GM21447 (cell line): Measurements from ENCODE around the gene STK16.

Source experiments
- ATAC-seq: cut with Tn5 transposase; IDR thresholded peaks from one replicate; pipeline ENCODE4 v1.9.1; 2021; ENCODE audit not compliant: unreplicated experiment

STK16 gene

GRCh38 chr2:219268294-219268693 lies 23.0 kb downstream of the STK16 start:
- no peak for ATAC-seq

DNA sequence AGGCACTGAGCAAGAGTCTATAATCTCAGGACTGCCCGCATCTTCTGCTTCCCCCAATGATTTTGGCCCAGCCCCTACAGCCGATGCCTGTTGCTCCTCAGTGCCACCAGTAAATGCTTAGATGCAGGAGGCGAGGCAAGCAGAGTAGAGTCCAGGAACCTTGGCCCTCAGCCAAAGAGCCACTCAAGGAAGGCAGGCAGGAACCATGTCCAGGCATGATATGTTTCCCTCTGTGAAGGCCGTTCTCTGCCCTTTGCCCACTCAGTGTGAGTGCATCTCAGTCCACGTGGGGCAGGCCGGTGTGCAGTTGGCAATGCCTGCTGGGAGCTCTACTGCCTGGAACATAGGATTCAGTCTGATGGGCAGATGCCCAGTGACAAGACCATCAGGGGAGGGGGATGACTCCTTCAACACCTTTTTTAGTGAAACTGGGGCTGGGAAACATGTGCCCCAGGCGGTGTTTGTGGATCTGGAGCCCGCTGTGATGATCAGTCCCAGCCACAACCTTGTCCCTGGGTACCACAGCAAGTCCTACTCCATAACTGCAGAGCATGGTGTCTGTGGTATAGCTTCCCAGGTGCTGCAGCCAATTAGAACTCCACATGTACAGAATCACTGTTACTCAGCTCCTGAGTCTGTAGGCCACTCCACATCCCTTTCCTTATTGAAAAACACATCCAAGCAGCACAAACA lies 24.2 kb downstream of the STK16 start:
- ATAC-seq: no peak

GRCh38 chr2:219270055-219270372 lies 24.7 kb downstream of the STK16 start:
- ATAC-seq: no peak

DNA sequence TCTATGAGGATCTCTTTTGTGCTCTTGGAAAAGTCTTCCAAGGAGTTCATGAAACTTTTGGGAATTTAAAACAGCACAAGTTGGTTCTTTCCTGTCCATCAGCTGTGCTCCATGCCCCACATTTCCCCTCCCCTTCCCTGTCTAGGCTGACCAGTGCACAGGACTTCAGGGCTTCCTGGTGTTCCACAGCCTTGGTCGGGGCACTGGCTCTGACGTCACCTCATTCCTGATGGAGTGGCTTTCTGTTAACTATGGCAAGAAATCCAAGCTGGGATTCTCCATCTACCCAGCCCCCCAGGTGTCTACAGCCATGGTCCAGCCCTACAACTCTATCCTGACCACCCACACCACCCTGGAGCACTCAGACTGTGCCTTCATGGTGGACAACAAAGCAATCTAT lies 25.7 kb downstream of the STK16 start:
- no peak for ATAC-seq

- ATAC-seq: no peak
Measured at GRCh38 chr2:219272356-219272755, 27.1 kb downstream of the STK16 start.

- ATAC-seq: no peak
Measured at GRCh38 chr2:219272995-219273394, 27.7 kb downstream of the STK16 start.

GRCh38 chr2:219273937-219274336 lies 28.7 kb downstream of the STK16 start:
- no peak for ATAC-seq

- no peak for ATAC-seq
Measured at GRCh38 chr2:219274361-219274921, 29.2 kb downstream of the STK16 start.

- no peak for ATAC-seq
Measured at GRCh38 chr2:219277703-219278654, 32.7 kb downstream of the STK16 start.

GRCh38 chr2:219278655-219279150 lies 33.4 kb downstream of the STK16 start:
- peak; percentile 6 for ATAC-seq

- ATAC-seq: peak; percentile 79
Measured at GRCh38 chr2:219279151-219279915, 34.1 kb downstream of the STK16 start, which contains the start of gene DNAJB2. DNAJB2 (plus strand) TSS chr2:219279366; CDS start chr2:219279834, 468 bp downstream.

DNA sequence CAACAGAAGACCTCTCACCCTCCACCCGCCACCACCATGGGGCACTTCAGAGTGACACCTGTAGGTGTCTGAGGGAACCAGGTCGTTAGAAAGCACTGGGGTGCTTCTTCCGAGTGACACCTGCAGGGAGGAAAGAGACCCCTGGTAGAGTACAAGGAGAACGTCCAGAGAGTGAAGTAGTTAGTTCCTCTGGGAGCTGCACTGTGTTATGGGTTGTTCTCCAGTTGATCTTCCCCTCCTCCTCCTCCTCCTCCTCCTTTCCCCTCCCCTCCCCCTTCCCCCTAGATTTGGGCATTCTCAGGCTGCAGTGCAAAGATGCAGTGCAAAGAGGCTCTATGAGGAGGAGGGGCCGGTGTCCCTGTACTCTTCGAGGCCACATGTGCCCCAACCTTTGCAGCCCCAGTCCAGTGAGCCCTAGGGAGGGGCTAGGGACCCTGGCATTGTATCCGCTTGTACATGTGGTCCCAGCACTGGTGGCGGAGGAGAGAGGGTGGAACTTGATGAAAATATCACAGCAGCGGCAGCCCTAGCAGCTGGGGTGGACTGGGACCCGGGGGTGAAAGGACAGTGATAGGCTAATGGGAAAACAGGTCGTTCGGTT lies 34.7 kb downstream of the STK16 start:
- no peak for ATAC-seq

DNA sequence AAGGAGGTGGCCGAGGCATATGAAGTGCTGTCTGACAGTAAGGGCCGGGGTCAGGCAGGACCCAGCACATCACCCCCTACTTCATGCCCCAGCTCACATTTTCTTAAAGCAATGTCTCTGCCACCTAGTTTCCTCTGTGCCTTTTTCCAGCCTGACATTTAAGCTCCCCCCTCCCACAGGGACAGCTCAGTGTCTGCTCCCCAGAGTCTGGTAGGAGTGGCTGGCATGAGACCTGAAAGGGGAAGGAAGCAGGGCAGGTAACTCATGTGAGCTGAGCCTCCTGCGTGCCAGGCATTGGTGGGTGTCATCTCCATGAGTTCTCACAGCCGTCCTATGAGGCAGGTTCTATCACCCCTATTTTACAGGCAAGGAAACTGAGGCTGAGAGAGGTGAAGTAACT lies 35.4 kb downstream of the STK16 start:
- ATAC-seq: no peak

DNA sequence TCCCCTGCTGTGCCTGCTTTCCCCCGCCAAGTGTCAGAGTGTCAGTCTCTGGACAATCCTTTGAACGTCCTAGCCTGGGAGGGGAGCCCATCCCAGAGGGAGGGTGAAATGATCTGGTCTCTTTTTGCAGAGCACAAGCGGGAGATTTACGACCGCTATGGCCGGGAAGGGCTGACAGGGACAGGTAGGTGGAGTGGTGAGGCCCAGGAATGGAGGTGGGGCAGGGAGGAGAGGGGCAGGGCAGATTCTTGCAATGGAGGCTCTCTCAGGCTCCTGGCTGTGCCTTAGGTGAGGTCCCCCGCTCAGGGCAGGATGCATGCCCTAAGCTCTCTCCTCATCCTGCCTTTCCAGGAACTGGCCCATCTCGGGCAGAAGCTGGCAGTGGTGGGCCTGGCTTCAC lies 36.3 kb downstream of the STK16 start:
- ATAC-seq: no peak

- no peak for ATAC-seq
Measured at GRCh38 chr2:219282375-219282774, 37.1 kb downstream of the STK16 start.

- ATAC-seq: no peak
Measured at GRCh38 chr2:219282943-219283581, 37.8 kb downstream of the STK16 start.

GRCh38 chr2:219284501-219285372 lies 39.5 kb downstream of the STK16 start:
- ATAC-seq: no peak

DNA sequence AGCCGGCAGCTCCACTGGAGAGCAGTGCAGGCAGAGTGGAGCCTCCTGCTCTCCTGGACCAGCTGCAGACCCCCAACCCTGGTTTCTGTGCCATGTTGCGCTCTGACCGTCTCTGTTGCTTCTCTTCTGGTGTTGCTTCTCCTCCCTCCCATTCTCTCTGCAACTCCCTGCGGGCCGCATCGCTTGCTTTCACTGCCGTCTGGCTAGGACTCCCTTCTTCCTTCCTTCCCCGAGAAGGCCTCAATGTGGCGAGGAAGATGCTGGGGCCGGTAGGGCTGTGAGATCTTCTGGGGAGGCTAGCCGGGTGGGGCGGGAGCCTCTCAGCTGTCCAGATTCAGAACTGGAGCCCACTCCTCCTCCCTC lies 40.1 kb downstream of the STK16 start:
- ATAC-seq: no peak

DNA sequence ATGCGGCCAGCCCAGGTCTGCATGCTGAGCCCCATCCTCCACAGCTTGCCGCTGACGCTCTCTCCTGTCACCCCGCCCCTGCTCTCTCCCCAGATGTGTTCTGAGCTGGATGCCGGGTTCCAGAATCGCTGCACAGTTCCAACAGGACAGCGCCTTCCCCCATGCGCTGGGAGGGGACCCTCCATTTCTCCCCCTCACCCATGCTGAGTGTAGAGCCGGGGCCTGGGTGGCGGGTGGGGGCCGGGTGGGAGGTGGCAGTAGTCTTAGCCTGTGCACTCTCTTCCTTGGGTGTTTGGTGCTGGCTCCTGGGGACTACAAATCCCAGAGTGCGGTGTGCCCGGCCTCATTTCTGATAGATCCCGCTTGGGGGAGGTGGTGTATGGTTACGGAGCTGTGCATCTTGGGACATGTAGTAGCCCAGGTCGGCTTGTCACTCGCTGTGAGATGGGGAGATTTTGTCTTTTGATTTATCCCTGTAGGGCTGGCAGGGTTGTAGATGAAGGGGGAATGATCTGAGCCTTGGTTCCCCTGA lies 40.7 kb downstream of the STK16 start:
- no peak for ATAC-seq
